Loucy (cell line): ENCODE data around the gene SLC30A3.
"Not testable (repeated sequence)": the region's sequence is repeated elsewhere in the genome, so short reads cannot be mapped to it uniquely, and the experiment has no call there.

ENCODE experiments used
- EZH2phosphoT487 ChIP-seq: fragments of 200-600 bp; IDR thresholded peaks from 2 replicates; pipeline ENCODE4 v1.6.1; 2018; ENCODE audit warnings: antibody characterized with exemption, mild to moderate bottlenecking, moderate library complexity, borderline replicate concordance
- TF ChIP-seq, protein P1 (sequence below): fragments of 200-600 bp; sonication (generic); conservative IDR thresholded peaks from 2 replicates; pipeline ENCODE4 v1.5.1; 2014; ENCODE audit warnings: mild to moderate bottlenecking, antibody characterized with exemption, low read length

GRCh38 chr2:27300606-27301005 is 37.8 kb upstream of the SLC30A3 start:
- TF ChIP-seq, protein P1, sequence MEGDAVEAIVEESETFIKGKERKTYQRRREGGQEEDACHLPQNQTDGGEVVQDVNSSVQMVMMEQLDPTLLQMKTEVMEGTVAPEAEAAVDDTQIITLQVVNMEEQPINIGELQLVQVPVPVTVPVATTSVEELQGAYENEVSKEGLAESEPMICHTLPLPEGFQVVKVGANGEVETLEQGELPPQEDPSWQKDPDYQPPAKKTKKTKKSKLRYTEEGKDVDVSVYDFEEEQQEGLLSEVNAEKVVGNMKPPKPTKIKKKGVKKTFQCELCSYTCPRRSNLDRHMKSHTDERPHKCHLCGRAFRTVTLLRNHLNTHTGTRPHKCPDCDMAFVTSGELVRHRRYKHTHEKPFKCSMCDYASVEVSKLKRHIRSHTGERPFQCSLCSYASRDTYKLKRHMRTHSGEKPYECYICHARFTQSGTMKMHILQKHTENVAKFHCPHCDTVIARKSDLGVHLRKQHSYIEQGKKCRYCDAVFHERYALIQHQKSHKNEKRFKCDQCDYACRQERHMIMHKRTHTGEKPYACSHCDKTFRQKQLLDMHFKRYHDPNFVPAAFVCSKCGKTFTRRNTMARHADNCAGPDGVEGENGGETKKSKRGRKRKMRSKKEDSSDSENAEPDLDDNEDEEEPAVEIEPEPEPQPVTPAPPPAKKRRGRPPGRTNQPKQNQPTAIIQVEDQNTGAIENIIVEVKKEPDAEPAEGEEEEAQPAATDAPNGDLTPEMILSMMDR = not testable (repeated sequence)
- TF ChIP-seq EZH2phosphoT487 = not testable (repeated sequence)
